Subcutaneous adipose tissue (tissue), 4 donors: ENCODE data around the gene FCHSD2. TPM values are rescaled to one million over a fixed set of nuclear protein-coding genes. Genes with fewer than 3 reads are reported as not detected.

Experiments
- CTCF ChIP-seq: fragments of 450-650 bp; IDR thresholded peaks from one replicate; pipeline ENCODE4 v1.5.1; 2016; ENCODE audit warnings: low read depth, mild to moderate bottlenecking, control low read depth, antibody characterized with exemption, moderate library complexity
- total RNA-seq, 4 donors: library from RNA; depleted of rRNA; stranded (reverse); fragments of >200 nt; gene quantifications; one replicate each; pipeline ENCODE4 v1.1.0, GENCODE V29; 2016

FCHSD2 gene
- total RNA-seq, 4 donors from 2014 or later: 26.2 to 34.7 (median 30.0) TPM

- TF ChIP-seq CTCF: no peak
Measured at GRCh38 chr11:73024639-73025038, 117.5 kb downstream of the FCHSD2 start.

- TF ChIP-seq CTCF: no peak
Measured at GRCh38 chr11:73019996-73020395, 122.1 kb downstream of the FCHSD2 start.

GRCh38 chr11:73019449-73019848, 122.7 kb downstream of the FCHSD2 start:
- TF ChIP-seq CTCF: no peak

GRCh38 chr11:73018856-73019255, 123.3 kb downstream of the FCHSD2 start:
- no peak for TF ChIP-seq CTCF

- no peak for TF ChIP-seq CTCF
Measured at GRCh38 chr11:73017024-73017751, 124.9 kb downstream of the FCHSD2 start.

- TF ChIP-seq CTCF: no peak
Measured at GRCh38 chr11:73013021-73013420, 129.1 kb downstream of the FCHSD2 start.

- TF ChIP-seq CTCF: no peak
Measured at GRCh38 chr11:73012121-73012863, 129.8 kb downstream of the FCHSD2 start.
